GM12878 (cell line): ENCODE results near the gene STK32A. TPM values are rescaled to one million over a fixed set of nuclear protein-coding genes. Genes with fewer than 3 reads are reported as not detected.

ENCODE experiments used
- ATAC-seq: fragments of 200-7000 bp; cut with Tn5 transposase; 3 replicates; pipeline ENCODE4 v1.9.1; 2020; ENCODE audit warnings: mild to moderate bottlenecking, moderate library complexity
- BruUV-seq: library from RNA; stranded (reverse); fragments of 400-500 nt; replicated peaks from 2 replicates; lab custom pipeline; 2021; lab: Mats Ljungman, UMichigan
- CTCF ChIA-PET: fragments of 300-600 bp; sonication (Branson Sonifier 250); formaldehyde crosslinking; extraction: SDS; loops from one replicate; lab custom pipeline; 2021; ENCODE audit warnings: inconsistent platforms; lab: Yijun Ruan, JAX
- POLR2A ChIA-PET: fragments of 350-600 bp; formaldehyde crosslinking; extraction: SDS; loops from one replicate; lab custom pipeline; 2021; ENCODE audit warnings: inconsistent platforms; lab: Charles Lee
- RAD21 ChIA-PET: fragments of 300-600 bp; sonication (Branson Sonifier 250); formaldehyde crosslinking; loops from one replicate; lab custom pipeline; 2023; ENCODE audit warnings: antibody characterized with exemption; ENCODE audit not compliant: unreplicated experiment; lab: Charles Lee
- SMC1A ChIA-PET: fragments of 300-600 bp; sonication (Branson Sonifier 250); formaldehyde crosslinking; loops from one replicate; lab custom pipeline; 2023; ENCODE audit not compliant: unreplicated experiment, uncharacterized antibody; lab: Charles Lee
- DNase-seq: peaks from one replicate; pipeline ENCODE4 v3.0.0-alpha.2; 2011; ENCODE audit warnings: low read depth, low spot score
- FAIRE-seq: peaks from 3 replicates; lab custom pipeline; 2011; peaks lifted over from hg19 to GRCh38; lab: Jason Lieb, UNC
- H2AFZ ChIP-seq: 2 replicates; pipeline ENCODE4 v1.6.0; 2011; ENCODE audit warnings: low read depth, low read length, control low read depth; ENCODE audit not compliant: control insufficient read depth
- H3K27ac ChIP-seq: 2 replicates; pipeline ENCODE4 v1.5.1; 2011; ENCODE audit warnings: control low read depth; ENCODE audit not compliant: control insufficient read depth, insufficient read depth
- H3K27me3 ChIP-seq, 2 experiments: replicated peaks in 1 of 2; 2 replicates each; pipeline versions ENCODE4 v1.6.0 to v1.6.1; 2011; ENCODE audit warnings: low read length in 1 of 2; ENCODE audit not compliant: control insufficient read depth in 2 of 2, insufficient read depth in 2 of 2
- H3K36me3 ChIP-seq, 2 experiments: 2 replicates each; pipeline ENCODE4 v1.5.1; 2011; ENCODE audit warnings: low read length in 1 of 2; ENCODE audit not compliant: control insufficient read depth in 2 of 2, insufficient read depth in 2 of 2
- H3K4me1 ChIP-seq: 2 replicates; pipeline ENCODE4 v1.6.1; 2011; ENCODE audit warnings: mild to moderate bottlenecking, low read length, moderate library complexity, mixed read lengths; ENCODE audit not compliant: control insufficient read depth, insufficient read depth
- H3K4me2 ChIP-seq: 2 replicates; pipeline ENCODE4 v1.6.0; 2011; ENCODE audit warnings: control low read depth; ENCODE audit not compliant: control insufficient read depth, insufficient read depth
- H3K4me3 ChIP-seq: fragments of 200-600 bp; sonication (generic); 2 replicates; pipeline ENCODE4 v1.5.1; 2016
- H3K79me2 ChIP-seq: 2 replicates; pipeline ENCODE4 v1.6.0; 2011; ENCODE audit warnings: low read length; ENCODE audit not compliant: control insufficient read depth, insufficient read depth
- H3K9ac ChIP-seq: 2 replicates; pipeline ENCODE4 v1.8.0; 2011; ENCODE audit warnings: low read length, control low read depth, mixed read lengths; ENCODE audit not compliant: control insufficient read depth, insufficient read depth
- H3K9me3 ChIP-seq: replicated peaks from 3 replicates; pipeline ENCODE4 v1.5.1; 2011; ENCODE audit warnings: mild to moderate bottlenecking, low read length; ENCODE audit not compliant: control insufficient read depth, insufficient read depth
- H4K20me1 ChIP-seq: 2 replicates; pipeline ENCODE4 v1.6.0; 2011; ENCODE audit not compliant: control insufficient read depth, insufficient read depth
- BACH1 ChIP-seq: fragments of 450-650 bp; IDR thresholded peaks from 2 replicates; pipeline ENCODE4 v1.6.1; 2017; ENCODE audit warnings: mild to moderate bottlenecking, borderline replicate concordance
- JUNB ChIP-seq: IDR thresholded peaks from 2 replicates; pipeline ENCODE4 v1.6.1; 2016; ENCODE audit warnings: antibody characterized with exemption, mild to moderate bottlenecking
- KDM1A ChIP-seq: fragments of 200-600 bp; sonication (generic); IDR thresholded peaks from 2 replicates; pipeline ENCODE4 v1.6.1; 2016; ENCODE audit warnings: borderline replicate concordance
- MEF2A ChIP-seq: IDR thresholded peaks from 2 replicates; pipeline ENCODE4 v1.6.1; 2011; ENCODE audit warnings: low read depth, mild to moderate bottlenecking, low read length, moderate library complexity; ENCODE audit not compliant: insufficient read depth
- MEF2B ChIP-seq: fragments of 450-650 bp; IDR thresholded peaks from 2 replicates; pipeline ENCODE4 v1.6.1; 2018; ENCODE audit warnings: mild to moderate bottlenecking, moderate library complexity; ENCODE audit not compliant: partially characterized antibody, poor library complexity, severe bottlenecking
- PAX8 ChIP-seq: fragments of 450-650 bp; IDR thresholded peaks from 2 replicates; pipeline ENCODE4 v1.6.1; 2017; ENCODE audit warnings: mild to moderate bottlenecking, moderate library complexity
- SP1 ChIP-seq: IDR thresholded peaks from one replicate; pipeline ENCODE4 v1.6.1; 2011; ENCODE audit warnings: low read depth, low read length
- WGBS: methylation state at CpG from one replicate; pipeline ENCODE4 v1.1.6; 2016; ENCODE audit warnings: low lambda C conversion rate; ENCODE audit not compliant: insufficient replicate concordance, insufficient coverage; ENCODE audit errors: missing lambda C conversion rate; 5-methylcytosine and 5-hydroxymethylcytosine counted together
- in situ Hi-C: fragments of 300-500 bp; cut with MboI; formaldehyde crosslinking; loops from 9 replicates; pipeline ENCODE4 v1.14.3; 2018; ENCODE audit warnings: mixed read lengths
- intact Hi-C: fragments of 100-400 bp; cut with micrococcal nuclease; formaldehyde crosslinking; loops from one replicate; pipeline ENCODE4 v1.14.2; 2022; ENCODE audit not compliant: unreplicated experiment
- polyA plus RNA-seq, 11 experiments: library from polyadenylated mRNA; depleted of rRNA in 4 of 11; unstranded in 6 of 11; stranded (reverse) in 5 of 11; fragments of >200 nt; fragmentation: Nextera tagmentation in 4 of 11; fragmentation: Illumina TruSeq in 1 of 11; extraction: Ambion mirVana in 4 of 11; extraction: Trizol in 1 of 11; gene quantifications; 1 replicate in 1 of 11; 2 replicates in 10 of 11; pipeline versions ENCODE4 v1.2.1 to v1.2.3, GENCODE V29; 2011 to 2016; ENCODE audit warnings: inconsistent platforms in 2 of 11, missing spikeins in 2 of 11, low read depth in 1 of 11
- total RNA-seq, 4 experiments: library from RNA; depleted of rRNA in 3 of 4; stranded (reverse); fragments of >200 nt in 3 of 4; fragmentation: Illumina TruSeq in 1 of 4; extraction: Trizol in 1 of 4; gene quantifications; 2 replicates each; pipeline versions ENCODE4 v1.2.1 to v1.2.3, GENCODE V29; 2013 to 2021
- TF ChIP-seq, protein P1 (sequence below): fragments of 450-650 bp; formaldehyde crosslinking; IDR thresholded peaks from 2 replicates; pipeline ENCODE4 v1.5.0; 2022; ENCODE audit warnings: mild to moderate bottlenecking, missing genetic modification characterization
- TF ChIP-seq, protein P2 (sequence below): IDR thresholded peaks from 2 replicates; pipeline ENCODE4 v1.6.1; 2012; ENCODE audit warnings: improper control_type of control experiment, low read depth, low read length; ENCODE audit not compliant: insufficient replicate concordance
- TF ChIP-seq, protein P3 (sequence below): fragments of 450-650 bp; IDR thresholded peaks from 2 replicates; pipeline ENCODE4 v1.6.1; 2017; ENCODE audit warnings: borderline replicate concordance
- TF ChIP-seq, protein P4 (sequence below): IDR thresholded peaks from 2 replicates; pipeline ENCODE4 v1.6.1; 2011; ENCODE audit warnings: low read depth, mild to moderate bottlenecking, low read length, moderate library complexity, borderline replicate concordance; ENCODE audit errors: extremely low read depth
- TF ChIP-seq, protein P5 (sequence below): fragments of 450-650 bp; IDR thresholded peaks from 2 replicates; pipeline ENCODE4 v1.6.1; 2017; ENCODE audit warnings: mild to moderate bottlenecking

The STK32A gene
- total and polyA plus RNA-seq, 10 of the 15 experiments (the other 5 are each of a cell fraction or from before 2014, with no cell fraction given), result under 0.01 to 0.10 TPM; not detected in 8

DNA sequence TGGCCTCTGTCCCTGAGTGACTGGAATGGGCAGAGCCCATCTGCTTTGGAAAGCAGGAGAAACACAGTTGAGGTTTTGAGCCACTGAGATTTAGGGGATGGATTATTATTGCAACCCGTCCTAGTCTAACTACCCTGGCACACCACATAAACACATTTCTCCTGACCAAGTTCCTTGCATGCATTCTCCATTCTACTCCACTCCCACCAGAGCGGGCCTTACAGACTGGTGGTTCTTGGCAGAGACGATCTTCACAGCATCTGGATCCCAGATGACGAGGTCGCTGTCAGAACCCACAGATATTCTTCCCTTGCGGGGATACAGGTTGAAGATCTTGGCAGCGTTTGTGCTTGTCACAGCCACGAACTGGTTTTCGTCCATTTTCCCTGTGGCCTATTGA lies 164.0 kb downstream of the STK32A start:
- H2AFZ ChIP-seq, result no peak overlapping the region
- intact Hi-C loops, result no loop called here
- WGBS, result 37% methylated on average over 9 of the region's 9 CpGs
- no peak overlapping the region for H3K27ac ChIP-seq
- H3K4me3 ChIP-seq, result no peak overlapping the region
- peaks cover 2% of the 10 kb centered on the region; the same call in 1 of the 2 replicates for H3K4me1 ChIP-seq
- no peak overlapping the region for H3K9ac ChIP-seq
- H3K79me2 ChIP-seq, result no peaks in the 10 kb centered on the region
- ChIA-PET SMC1A (no interaction called here), POLR2A (no interaction called here), RAD21 (no interaction called here), CTCF (interaction anchor here (0.6 to 0.8 kb wide), 2 partner anchors 15 to 19 kb away, joined by 3 read pairs; no protein-coding TSS in a partner anchor)
- BruUV-seq, result no TSS peak
- in situ Hi-C loops, result no loop called here
- H3K27me3 ChIP-seq, result no peaks in the 10 kb centered on the region
- H3K4me2 ChIP-seq, result no peak overlapping the region
- H3K36me3 ChIP-seq, result no peaks in the 10 kb centered on the region
- H3K9me3 ChIP-seq, result no peaks in the 10 kb centered on the region
- ATAC-seq (no peak), FAIRE-seq (no peak), DNase-seq (no peak)
- H4K20me1 ChIP-seq, result no peaks in the 10 kb centered on the region
- TF ChIP-seq, protein P1, sequence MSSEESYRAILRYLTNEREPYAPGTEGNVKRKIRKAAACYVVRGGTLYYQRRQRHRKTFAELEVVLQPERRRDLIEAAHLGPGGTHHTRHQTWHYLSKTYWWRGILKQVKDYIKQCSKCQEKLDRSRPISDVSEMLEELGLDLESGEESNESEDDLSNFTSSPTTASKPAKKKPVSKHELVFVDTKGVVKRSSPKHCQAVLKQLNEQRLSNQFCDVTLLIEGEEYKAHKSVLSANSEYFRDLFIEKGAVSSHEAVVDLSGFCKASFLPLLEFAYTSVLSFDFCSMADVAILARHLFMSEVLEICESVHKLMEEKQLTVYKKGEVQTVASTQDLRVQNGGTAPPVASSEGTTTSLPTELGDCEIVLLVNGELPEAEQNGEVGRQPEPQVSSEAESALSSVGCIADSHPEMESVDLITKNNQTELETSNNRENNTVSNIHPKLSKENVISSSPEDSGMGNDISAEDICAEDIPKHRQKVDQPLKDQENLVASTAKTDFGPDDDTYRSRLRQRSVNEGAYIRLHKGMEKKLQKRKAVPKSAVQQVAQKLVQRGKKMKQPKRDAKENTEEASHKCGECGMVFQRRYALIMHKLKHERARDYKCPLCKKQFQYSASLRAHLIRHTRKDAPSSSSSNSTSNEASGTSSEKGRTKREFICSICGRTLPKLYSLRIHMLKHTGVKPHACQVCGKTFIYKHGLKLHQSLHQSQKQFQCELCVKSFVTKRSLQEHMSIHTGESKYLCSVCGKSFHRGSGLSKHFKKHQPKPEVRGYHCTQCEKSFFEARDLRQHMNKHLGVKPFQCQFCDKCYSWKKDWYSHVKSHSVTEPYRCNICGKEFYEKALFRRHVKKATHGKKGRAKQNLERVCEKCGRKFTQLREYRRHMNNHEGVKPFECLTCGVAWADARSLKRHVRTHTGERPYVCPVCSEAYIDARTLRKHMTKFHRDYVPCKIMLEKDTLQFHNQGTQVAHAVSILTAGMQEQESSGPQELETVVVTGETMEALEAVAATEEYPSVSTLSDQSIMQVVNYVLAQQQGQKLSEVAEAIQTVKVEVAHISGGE (CRISPR knock-in tag), result no peak
- no peak for TF ChIP-seq SP1
- no peak for TF ChIP-seq BACH1
- TF ChIP-seq, protein P2, sequence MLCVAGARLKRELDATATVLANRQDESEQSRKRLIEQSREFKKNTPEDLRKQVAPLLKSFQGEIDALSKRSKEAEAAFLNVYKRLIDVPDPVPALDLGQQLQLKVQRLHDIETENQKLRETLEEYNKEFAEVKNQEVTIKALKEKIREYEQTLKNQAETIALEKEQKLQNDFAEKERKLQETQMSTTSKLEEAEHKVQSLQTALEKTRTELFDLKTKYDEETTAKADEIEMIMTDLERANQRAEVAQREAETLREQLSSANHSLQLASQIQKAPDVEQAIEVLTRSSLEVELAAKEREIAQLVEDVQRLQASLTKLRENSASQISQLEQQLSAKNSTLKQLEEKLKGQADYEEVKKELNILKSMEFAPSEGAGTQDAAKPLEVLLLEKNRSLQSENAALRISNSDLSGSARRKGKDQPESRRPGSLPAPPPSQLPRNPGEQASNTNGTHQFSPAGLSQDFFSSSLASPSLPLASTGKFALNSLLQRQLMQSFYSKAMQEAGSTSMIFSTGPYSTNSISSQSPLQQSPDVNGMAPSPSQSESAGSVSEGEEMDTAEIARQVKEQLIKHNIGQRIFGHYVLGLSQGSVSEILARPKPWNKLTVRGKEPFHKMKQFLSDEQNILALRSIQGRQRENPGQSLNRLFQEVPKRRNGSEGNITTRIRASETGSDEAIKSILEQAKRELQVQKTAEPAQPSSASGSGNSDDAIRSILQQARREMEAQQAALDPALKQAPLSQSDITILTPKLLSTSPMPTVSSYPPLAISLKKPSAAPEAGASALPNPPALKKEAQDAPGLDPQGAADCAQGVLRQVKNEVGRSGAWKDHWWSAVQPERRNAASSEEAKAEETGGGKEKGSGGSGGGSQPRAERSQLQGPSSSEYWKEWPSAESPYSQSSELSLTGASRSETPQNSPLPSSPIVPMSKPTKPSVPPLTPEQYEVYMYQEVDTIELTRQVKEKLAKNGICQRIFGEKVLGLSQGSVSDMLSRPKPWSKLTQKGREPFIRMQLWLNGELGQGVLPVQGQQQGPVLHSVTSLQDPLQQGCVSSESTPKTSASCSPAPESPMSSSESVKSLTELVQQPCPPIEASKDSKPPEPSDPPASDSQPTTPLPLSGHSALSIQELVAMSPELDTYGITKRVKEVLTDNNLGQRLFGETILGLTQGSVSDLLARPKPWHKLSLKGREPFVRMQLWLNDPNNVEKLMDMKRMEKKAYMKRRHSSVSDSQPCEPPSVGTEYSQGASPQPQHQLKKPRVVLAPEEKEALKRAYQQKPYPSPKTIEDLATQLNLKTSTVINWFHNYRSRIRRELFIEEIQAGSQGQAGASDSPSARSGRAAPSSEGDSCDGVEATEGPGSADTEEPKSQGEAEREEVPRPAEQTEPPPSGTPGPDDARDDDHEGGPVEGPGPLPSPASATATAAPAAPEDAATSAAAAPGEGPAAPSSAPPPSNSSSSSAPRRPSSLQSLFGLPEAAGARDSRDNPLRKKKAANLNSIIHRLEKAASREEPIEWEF, result no peak
- TF ChIP-seq, protein P3, sequence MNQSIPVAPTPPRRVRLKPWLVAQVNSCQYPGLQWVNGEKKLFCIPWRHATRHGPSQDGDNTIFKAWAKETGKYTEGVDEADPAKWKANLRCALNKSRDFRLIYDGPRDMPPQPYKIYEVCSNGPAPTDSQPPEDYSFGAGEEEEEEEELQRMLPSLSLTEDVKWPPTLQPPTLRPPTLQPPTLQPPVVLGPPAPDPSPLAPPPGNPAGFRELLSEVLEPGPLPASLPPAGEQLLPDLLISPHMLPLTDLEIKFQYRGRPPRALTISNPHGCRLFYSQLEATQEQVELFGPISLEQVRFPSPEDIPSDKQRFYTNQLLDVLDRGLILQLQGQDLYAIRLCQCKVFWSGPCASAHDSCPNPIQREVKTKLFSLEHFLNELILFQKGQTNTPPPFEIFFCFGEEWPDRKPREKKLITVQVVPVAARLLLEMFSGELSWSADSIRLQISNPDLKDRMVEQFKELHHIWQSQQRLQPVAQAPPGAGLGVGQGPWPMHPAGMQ, result no peak
- TF ChIP-seq KDM1A, result no peak
- TF ChIP-seq JUNB, result no peak
- TF ChIP-seq, protein P4, sequence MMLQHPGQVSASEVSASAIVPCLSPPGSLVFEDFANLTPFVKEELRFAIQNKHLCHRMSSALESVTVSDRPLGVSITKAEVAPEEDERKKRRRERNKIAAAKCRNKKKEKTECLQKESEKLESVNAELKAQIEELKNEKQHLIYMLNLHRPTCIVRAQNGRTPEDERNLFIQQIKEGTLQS, result no peak
- TF ChIP-seq, protein P5, sequence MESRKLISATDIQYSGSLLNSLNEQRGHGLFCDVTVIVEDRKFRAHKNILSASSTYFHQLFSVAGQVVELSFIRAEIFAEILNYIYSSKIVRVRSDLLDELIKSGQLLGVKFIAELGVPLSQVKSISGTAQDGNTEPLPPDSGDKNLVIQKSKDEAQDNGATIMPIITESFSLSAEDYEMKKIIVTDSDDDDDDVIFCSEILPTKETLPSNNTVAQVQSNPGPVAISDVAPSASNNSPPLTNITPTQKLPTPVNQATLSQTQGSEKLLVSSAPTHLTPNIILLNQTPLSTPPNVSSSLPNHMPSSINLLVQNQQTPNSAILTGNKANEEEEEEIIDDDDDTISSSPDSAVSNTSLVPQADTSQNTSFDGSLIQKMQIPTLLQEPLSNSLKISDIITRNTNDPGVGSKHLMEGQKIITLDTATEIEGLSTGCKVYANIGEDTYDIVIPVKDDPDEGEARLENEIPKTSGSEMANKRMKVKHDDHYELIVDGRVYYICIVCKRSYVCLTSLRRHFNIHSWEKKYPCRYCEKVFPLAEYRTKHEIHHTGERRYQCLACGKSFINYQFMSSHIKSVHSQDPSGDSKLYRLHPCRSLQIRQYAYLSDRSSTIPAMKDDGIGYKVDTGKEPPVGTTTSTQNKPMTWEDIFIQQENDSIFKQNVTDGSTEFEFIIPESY, result no peak
- TF ChIP-seq PAX8, result no peak
- no peak for TF ChIP-seq MEF2B
- TF ChIP-seq MEF2A, result no peak
